PFSK-1 (cell line): ENCODE results near the gene PXDN.

Experiments used
- POLR2AphosphoS5 ChIP-seq: IDR thresholded peaks from 2 replicates; pipeline ENCODE4 v1.6.1; 2012; ENCODE audit warnings: low read depth, mild to moderate bottlenecking, control low read depth, low read length, moderate library complexity
- TF ChIP-seq, protein P1 (sequence below), 2 experiments: IDR thresholded peaks; 2 replicates each; pipeline versions ENCODE4 v1.6.1 to v1.8.0; 2011 to 2012; ENCODE audit warnings: low read depth in 2 of 2, low read length in 2 of 2, control low read depth in 1 of 2, inconsistent platforms in 1 of 2, mild to moderate bottlenecking in 1 of 2, moderate library complexity in 1 of 2; ENCODE audit not compliant: insufficient read depth in 1 of 2

DNA sequence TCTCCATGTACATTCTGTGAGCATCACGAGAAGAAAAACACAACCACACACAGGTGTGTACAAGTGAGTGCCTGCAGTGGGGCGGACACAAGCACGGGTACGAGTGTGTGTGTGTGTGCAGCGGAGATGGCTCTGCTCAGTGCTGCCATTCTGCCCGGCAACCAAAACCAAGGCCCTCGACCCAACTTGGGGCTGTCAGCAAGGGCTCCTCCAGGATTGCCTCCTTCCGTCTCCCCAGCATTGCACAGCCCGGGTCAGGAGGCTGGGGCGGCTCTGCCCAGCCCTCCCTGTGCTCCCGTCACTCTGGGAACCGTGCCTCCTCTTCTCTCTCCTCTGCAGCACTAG, 66.5 kb downstream of the PXDN start:
- TF ChIP-seq POLR2AphosphoS5: no peak
- TF ChIP-seq, protein P1, sequence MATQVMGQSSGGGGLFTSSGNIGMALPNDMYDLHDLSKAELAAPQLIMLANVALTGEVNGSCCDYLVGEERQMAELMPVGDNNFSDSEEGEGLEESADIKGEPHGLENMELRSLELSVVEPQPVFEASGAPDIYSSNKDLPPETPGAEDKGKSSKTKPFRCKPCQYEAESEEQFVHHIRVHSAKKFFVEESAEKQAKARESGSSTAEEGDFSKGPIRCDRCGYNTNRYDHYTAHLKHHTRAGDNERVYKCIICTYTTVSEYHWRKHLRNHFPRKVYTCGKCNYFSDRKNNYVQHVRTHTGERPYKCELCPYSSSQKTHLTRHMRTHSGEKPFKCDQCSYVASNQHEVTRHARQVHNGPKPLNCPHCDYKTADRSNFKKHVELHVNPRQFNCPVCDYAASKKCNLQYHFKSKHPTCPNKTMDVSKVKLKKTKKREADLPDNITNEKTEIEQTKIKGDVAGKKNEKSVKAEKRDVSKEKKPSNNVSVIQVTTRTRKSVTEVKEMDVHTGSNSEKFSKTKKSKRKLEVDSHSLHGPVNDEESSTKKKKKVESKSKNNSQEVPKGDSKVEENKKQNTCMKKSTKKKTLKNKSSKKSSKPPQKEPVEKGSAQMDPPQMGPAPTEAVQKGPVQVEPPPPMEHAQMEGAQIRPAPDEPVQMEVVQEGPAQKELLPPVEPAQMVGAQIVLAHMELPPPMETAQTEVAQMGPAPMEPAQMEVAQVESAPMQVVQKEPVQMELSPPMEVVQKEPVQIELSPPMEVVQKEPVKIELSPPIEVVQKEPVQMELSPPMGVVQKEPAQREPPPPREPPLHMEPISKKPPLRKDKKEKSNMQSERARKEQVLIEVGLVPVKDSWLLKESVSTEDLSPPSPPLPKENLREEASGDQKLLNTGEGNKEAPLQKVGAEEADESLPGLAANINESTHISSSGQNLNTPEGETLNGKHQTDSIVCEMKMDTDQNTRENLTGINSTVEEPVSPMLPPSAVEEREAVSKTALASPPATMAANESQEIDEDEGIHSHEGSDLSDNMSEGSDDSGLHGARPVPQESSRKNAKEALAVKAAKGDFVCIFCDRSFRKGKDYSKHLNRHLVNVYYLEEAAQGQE (IDR thresholded peaks at IDR 0.05; ENCODE audit: insufficient read depth in 1 of 2, low read depth in 2 of 2, low read length in 2 of 2): no peak
